GM12878 (cell line): Measurements from ENCODE around the gene RNFT2. TPM values are rescaled to one million over a fixed set of nuclear protein-coding genes. Genes with fewer than 3 reads are reported as not detected.

Experiments
- ATAC-seq: fragments of 200-7000 bp; cut with Tn5 transposase; 3 replicates; pipeline ENCODE4 v1.9.1; 2020; ENCODE audit warnings: mild to moderate bottlenecking, moderate library complexity
- BruUV-seq: library from RNA; stranded (reverse); fragments of 400-500 nt; replicated peaks from 2 replicates; lab custom pipeline; 2021; lab: Mats Ljungman, UMichigan
- CTCF ChIA-PET: fragments of 300-600 bp; sonication (Branson Sonifier 250); formaldehyde crosslinking; extraction: SDS; loops from one replicate; lab custom pipeline; 2021; ENCODE audit warnings: inconsistent platforms; lab: Yijun Ruan, JAX
- POLR2A ChIA-PET: fragments of 350-600 bp; formaldehyde crosslinking; extraction: SDS; loops from one replicate; lab custom pipeline; 2021; ENCODE audit warnings: inconsistent platforms; lab: Charles Lee
- RAD21 ChIA-PET: fragments of 300-600 bp; sonication (Branson Sonifier 250); formaldehyde crosslinking; loops from one replicate; lab custom pipeline; 2023; ENCODE audit warnings: antibody characterized with exemption; ENCODE audit not compliant: unreplicated experiment; lab: Charles Lee
- SMC1A ChIA-PET: fragments of 300-600 bp; sonication (Branson Sonifier 250); formaldehyde crosslinking; loops from one replicate; lab custom pipeline; 2023; ENCODE audit not compliant: unreplicated experiment, uncharacterized antibody; lab: Charles Lee
- DNase-seq: peaks from one replicate; pipeline ENCODE4 v3.0.0-alpha.2; 2011; ENCODE audit warnings: low read depth, low spot score
- FAIRE-seq: peaks from 3 replicates; lab custom pipeline; 2011; peaks lifted over from hg19 to GRCh38; lab: Jason Lieb, UNC
- H2AFZ ChIP-seq: 2 replicates; pipeline ENCODE4 v1.6.0; 2011; ENCODE audit warnings: low read depth, low read length, control low read depth; ENCODE audit not compliant: control insufficient read depth
- H3K27ac ChIP-seq: 2 replicates; pipeline ENCODE4 v1.5.1; 2011; ENCODE audit warnings: control low read depth; ENCODE audit not compliant: control insufficient read depth, insufficient read depth
- H3K27me3 ChIP-seq, 2 experiments: replicated peaks in 1 of 2; 2 replicates each; pipeline versions ENCODE4 v1.6.0 to v1.6.1; 2011; ENCODE audit warnings: low read length in 1 of 2; ENCODE audit not compliant: control insufficient read depth in 2 of 2, insufficient read depth in 2 of 2
- H3K36me3 ChIP-seq, 2 experiments: 2 replicates each; pipeline ENCODE4 v1.5.1; 2011; ENCODE audit warnings: low read length in 1 of 2; ENCODE audit not compliant: control insufficient read depth in 2 of 2, insufficient read depth in 2 of 2
- H3K4me1 ChIP-seq: 2 replicates; pipeline ENCODE4 v1.6.1; 2011; ENCODE audit warnings: mild to moderate bottlenecking, low read length, moderate library complexity, mixed read lengths; ENCODE audit not compliant: control insufficient read depth, insufficient read depth
- H3K4me2 ChIP-seq: 2 replicates; pipeline ENCODE4 v1.6.0; 2011; ENCODE audit warnings: control low read depth; ENCODE audit not compliant: control insufficient read depth, insufficient read depth
- H3K4me3 ChIP-seq: fragments of 200-600 bp; sonication (generic); 2 replicates; pipeline ENCODE4 v1.5.1; 2016
- H3K79me2 ChIP-seq: 2 replicates; pipeline ENCODE4 v1.6.0; 2011; ENCODE audit warnings: low read length; ENCODE audit not compliant: control insufficient read depth, insufficient read depth
- H3K9ac ChIP-seq: 2 replicates; pipeline ENCODE4 v1.8.0; 2011; ENCODE audit warnings: low read length, control low read depth, mixed read lengths; ENCODE audit not compliant: control insufficient read depth, insufficient read depth
- H3K9me3 ChIP-seq: replicated peaks from 3 replicates; pipeline ENCODE4 v1.5.1; 2011; ENCODE audit warnings: mild to moderate bottlenecking, low read length; ENCODE audit not compliant: control insufficient read depth, insufficient read depth
- H4K20me1 ChIP-seq: 2 replicates; pipeline ENCODE4 v1.6.0; 2011; ENCODE audit not compliant: control insufficient read depth, insufficient read depth
- ATF7 ChIP-seq: fragments of 450-650 bp; IDR thresholded peaks from 2 replicates; pipeline ENCODE4 v1.6.1; 2016; ENCODE audit warnings: low read depth, mild to moderate bottlenecking
- ETV6 ChIP-seq, 2 experiments: fragments of 450-650 bp in 1 of 2; IDR thresholded peaks in 1 of 2; conservative IDR thresholded peaks in 1 of 2; 2 replicates each; pipeline ENCODE4 v1.6.1; 2014; ENCODE audit warnings: antibody characterized with exemption in 1 of 2, borderline replicate concordance in 1 of 2, low read depth in 1 of 2, mild to moderate bottlenecking in 1 of 2, moderate library complexity in 1 of 2
- KDM1A ChIP-seq: fragments of 200-600 bp; sonication (generic); IDR thresholded peaks from 2 replicates; pipeline ENCODE4 v1.6.1; 2016; ENCODE audit warnings: borderline replicate concordance
- POLR2A ChIP-seq: IDR thresholded peaks from 2 replicates; pipeline ENCODE4 v1.6.1; 2011; ENCODE audit warnings: low read depth, mild to moderate bottlenecking, low read length
- POLR2AphosphoS2 ChIP-seq: IDR thresholded peaks from 2 replicates; pipeline ENCODE4 v1.6.1; 2011; ENCODE audit warnings: low read depth, mild to moderate bottlenecking, low read length, improper control_type of control experiment, moderate library complexity
- RAD21 ChIP-seq: IDR thresholded peaks from 2 replicates; pipeline ENCODE4 v1.6.1; 2011; ENCODE audit warnings: mild to moderate bottlenecking, low read depth, low read length, moderate library complexity; ENCODE audit not compliant: insufficient read depth
- RB1 ChIP-seq: fragments of 450-650 bp; formaldehyde crosslinking; IDR thresholded peaks from 2 replicates; pipeline ENCODE4 v1.6.1; 2017; ENCODE audit warnings: mild to moderate bottlenecking, borderline replicate concordance
- RELA ChIP-seq: fragments of 450-650 bp; IDR thresholded peaks from 2 replicates; pipeline ENCODE4 v1.8.0; 2014; ENCODE audit warnings: borderline replicate concordance; ENCODE audit not compliant: partially characterized antibody
- RFX5 ChIP-seq: IDR thresholded peaks from 2 replicates; pipeline ENCODE4 v1.6.1; 2011; ENCODE audit warnings: low read depth, low read length, improper control_type of control experiment
- SRF ChIP-seq, 2 experiments: IDR thresholded peaks; 2 replicates each; pipeline ENCODE4 v1.6.1; 2011; ENCODE audit warnings: low read depth in 2 of 2, low read length in 2 of 2, mild to moderate bottlenecking in 1 of 2, moderate library complexity in 1 of 2
- ZBTB4 ChIP-seq: fragments of 450-650 bp; formaldehyde crosslinking; IDR thresholded peaks from 2 replicates; pipeline ENCODE4 v1.4.0; 2022; ENCODE audit warnings: mild to moderate bottlenecking, moderate library complexity
- ZBTB40 ChIP-seq: fragments of 450-650 bp; IDR thresholded peaks from 2 replicates; pipeline ENCODE4 v1.6.1; 2016; ENCODE audit warnings: mild to moderate bottlenecking, moderate library complexity, borderline replicate concordance
- ZNF24 ChIP-seq: fragments of 450-650 bp; IDR thresholded peaks from 2 replicates; pipeline ENCODE4 v1.6.1; 2017; ENCODE audit warnings: antibody characterized with exemption, mild to moderate bottlenecking
- ZNF384 ChIP-seq: IDR thresholded peaks from 2 replicates; pipeline ENCODE4 v1.6.1; 2012; ENCODE audit warnings: low read depth, mild to moderate bottlenecking, low read length, improper control_type of control experiment, borderline replicate concordance
- WGBS: methylation state at CpG from one replicate; pipeline ENCODE4 v1.1.6; 2016; ENCODE audit warnings: low lambda C conversion rate; ENCODE audit not compliant: insufficient replicate concordance, insufficient coverage; ENCODE audit errors: missing lambda C conversion rate; 5-methylcytosine and 5-hydroxymethylcytosine counted together
- in situ Hi-C: fragments of 300-500 bp; cut with MboI; formaldehyde crosslinking; loops from 9 replicates; pipeline ENCODE4 v1.14.3; 2018; ENCODE audit warnings: mixed read lengths
- intact Hi-C: fragments of 100-400 bp; cut with micrococcal nuclease; formaldehyde crosslinking; loops from one replicate; pipeline ENCODE4 v1.14.2; 2022; ENCODE audit not compliant: unreplicated experiment
- polyA plus RNA-seq, 11 experiments: library from polyadenylated mRNA; depleted of rRNA in 4 of 11; unstranded in 6 of 11; stranded (reverse) in 5 of 11; fragments of >200 nt; fragmentation: Nextera tagmentation in 4 of 11; fragmentation: Illumina TruSeq in 1 of 11; extraction: Ambion mirVana in 4 of 11; extraction: Trizol in 1 of 11; gene quantifications; 1 replicate in 1 of 11; 2 replicates in 10 of 11; pipeline versions ENCODE4 v1.2.1 to v1.2.3, GENCODE V29; 2011 to 2016; ENCODE audit warnings: inconsistent platforms in 2 of 11, missing spikeins in 2 of 11, low read depth in 1 of 11
- total RNA-seq, 4 experiments: library from RNA; depleted of rRNA in 3 of 4; stranded (reverse); fragments of >200 nt in 3 of 4; fragmentation: Illumina TruSeq in 1 of 4; extraction: Trizol in 1 of 4; gene quantifications; 2 replicates each; pipeline versions ENCODE4 v1.2.1 to v1.2.3, GENCODE V29; 2013 to 2021
- TF ChIP-seq, protein P1 (sequence below): fragments of 450-650 bp; IDR thresholded peaks from 2 replicates; pipeline ENCODE4 v1.6.1; 2016; ENCODE audit warnings: mild to moderate bottlenecking

Gene RNFT2
- total and polyA plus RNA-seq, 10 of the 15 experiments (the other 5 are each of a cell fraction or from before 2014, with no cell fraction given): 2.5 to 17.3 (median 9.7) TPM

GRCh38 chr12:116790066-116790465 lies 52.0 kb downstream of the RNFT2 start:
- DNase-seq (no peak), FAIRE-seq (no peak), ATAC-seq (no peak)
- Histone ChIP-seq H3K79me2 (no peaks in the 10 kb centered on the region), H2AFZ (no peak overlapping the region), H3K27ac (no peak overlapping the region), H3K9ac (no peak overlapping the region), H3K4me1 (no peaks in the 10 kb centered on the region), H3K36me3 (no peaks in the 10 kb centered on the region; a peak in 2 of 4 replicates), H3K4me3 (no peak overlapping the region), H3K27me3 (no peaks in the 10 kb centered on the region), H3K4me2 (no peak overlapping the region), H4K20me1 (no peaks in the 10 kb centered on the region), H3K9me3 (no peaks in the 10 kb centered on the region)
- ChIA-PET RAD21 (no interaction called here), POLR2A (no interaction called here), CTCF (no interaction called here), SMC1A (no interaction called here)
- no TSS peak for BruUV-seq
- in situ Hi-C loops: no loop called here
- WGBS: 50% methylated on average over 1 of the region's 1 CpG
- intact Hi-C loops: no loop called here
- TF ChIP-seq ZBTB40 (no peak), ETV6 (conservative IDR thresholded peaks at IDR 0.05 in 1 of 2, IDR thresholded peaks at IDR 0.05 in 1 of 2; ENCODE audit: borderline replicate concordance in 1 of 2, low read depth in 1 of 2) (no peak), ZNF24 (no peak), POLR2A (no peak), POLR2AphosphoS2 (no peak), SRF (IDR thresholded peaks at IDR 0.05; ENCODE audit: low read depth in 2 of 2, low read length in 2 of 2) (no peak), ZNF384 (no peak), ZBTB4 (CRISPR knock-in tag) (no peak), ATF7 (no peak), RB1 (no peak), KDM1A (no peak), RFX5 (no peak), RAD21 (no peak), RELA (no peak)
- TF ChIP-seq, protein P1, sequence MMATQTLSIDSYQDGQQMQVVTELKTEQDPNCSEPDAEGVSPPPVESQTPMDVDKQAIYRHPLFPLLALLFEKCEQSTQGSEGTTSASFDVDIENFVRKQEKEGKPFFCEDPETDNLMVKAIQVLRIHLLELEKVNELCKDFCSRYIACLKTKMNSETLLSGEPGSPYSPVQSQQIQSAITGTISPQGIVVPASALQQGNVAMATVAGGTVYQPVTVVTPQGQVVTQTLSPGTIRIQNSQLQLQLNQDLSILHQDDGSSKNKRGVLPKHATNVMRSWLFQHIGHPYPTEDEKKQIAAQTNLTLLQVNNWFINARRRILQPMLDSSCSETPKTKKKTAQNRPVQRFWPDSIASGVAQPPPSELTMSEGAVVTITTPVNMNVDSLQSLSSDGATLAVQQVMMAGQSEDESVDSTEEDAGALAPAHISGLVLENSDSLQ: no peak
